Psoas muscle (tissue), 8 donors: ENCODE results near the gene OSTC. TPM values are rescaled to one million over a fixed set of nuclear protein-coding genes. Genes with fewer than 3 reads are reported as not detected.

Experiments used
- ATAC-seq, 4 donors: fragments of 200-7000 bp; cut with Tn5 transposase; one replicate each; pipeline ENCODE4 v1.9.1; 2020; ENCODE audit warnings: moderate library complexity in 3 of 4, mild to moderate bottlenecking in 2 of 4
- DNase-seq, 2 donors: peaks; one replicate each; pipeline ENCODE4 v3.0.0-alpha.2; 2020
- H3K27ac ChIP-seq: fragments of 200-600 bp; one replicate; pipeline ENCODE4 v1.8.0; 2022
- H3K27me3 ChIP-seq, 3 donors: fragments of 200-600 bp in 1 of 3; one replicate each; pipeline versions ENCODE4 v1.6.1 to v1.8.0; 2013 to 2022; ENCODE audit warnings: low read length in 2 of 3, mild to moderate bottlenecking in 2 of 3, moderate library complexity in 1 of 3; ENCODE audit not compliant: insufficient read depth in 3 of 3
- H3K36me3 ChIP-seq, 2 donors: fragments of 200-600 bp in 1 of 2; one replicate each; pipeline versions ENCODE4 v1.6.1 to v1.8.0; 2013 to 2022; ENCODE audit warnings: low read depth in 1 of 2, mild to moderate bottlenecking in 1 of 2, moderate library complexity in 1 of 2; ENCODE audit not compliant: insufficient read depth in 1 of 2
- H3K4me1 ChIP-seq: fragments of 200-600 bp; one replicate; pipeline ENCODE4 v1.8.0; 2022
- H3K4me3 ChIP-seq: fragments of 200-600 bp; one replicate; pipeline ENCODE4 v1.8.0; 2022; ENCODE audit warnings: mild to moderate bottlenecking
- H3K9me3 ChIP-seq: fragments of 200-600 bp; one replicate; pipeline ENCODE4 v1.8.0; 2022
- CTCF ChIP-seq: fragments of 200-600 bp; IDR thresholded peaks from one replicate; pipeline ENCODE4 v1.8.0; 2022; ENCODE audit warnings: antibody characterized with exemption
- WGBS, 3 donors: extraction: QIAGEN DNeasy Blood & Tissue Kit; methylation state at CpG; one replicate each; pipeline versions ENCODE4 v1.1.6 to v1.1.7; 2013; 5-methylcytosine and 5-hydroxymethylcytosine counted together
- intact Hi-C, 2 donors: fragments of 100-400 bp; cut with DNase I; formaldehyde crosslinking; loops; one replicate each; pipeline versions ENCODE4 v1.11.0 to v1.14.2; 2022
- polyA plus RNA-seq, 3 donors: library from polyadenylated mRNA; stranded (reverse); fragments of 200-250 nt; gene quantifications; one replicate each; pipeline ENCODE4 v1.2.3, GENCODE V29; 2013
- total RNA-seq, 4 donors: library from RNA; stranded (reverse); fragmentation: NEBNext Ultra II Directional in 2 of 4; extraction: Animal tissue kit (Norgen Biotek cat#: 25700) in 2 of 4; gene quantifications; one replicate each; pipeline versions ENCODE4 v1.2.1 to v1.2.4, GENCODE V29; 2021 to 2023
- donor health status: healthy with polysubstance abuse.
- donor health status: DM: no; HTN: no; CAD: no; lungs with moderate emphysema.
- donor health status: Bipolar disorder and iron deficiency.
- donor health status: healthy.
- donor health status: DM: yes; HTN: yes; CAD: no.
- donor health status: DM: no; HTN: no; CAD: no.
- donor health status: DM: no; HTN: no; CAD: no.
- donor health status: DM: yes; HTN: yes; CAD: no.

Gene OSTC
- total and polyA plus RNA-seq, 7 donors: 17.6 to 86.3 (median 29.8) TPM

- intact Hi-C loops: no loop called here
- WGBS, 3 donors: 87 to 97% (median 97%) methylated on average over 4 of the region's 4 CpGs
- TF ChIP-seq CTCF: no peak
Observed at GRCh38 chr4:108607079-108607815, 43.2 kb upstream of the OSTC start.

GRCh38 chr4:108611365-108611764, 39.0 kb upstream of the OSTC start:
- Histone ChIP-seq H3K4me1 (no peaks in the 10 kb centered on the region), H3K9me3 (no peaks in the 10 kb centered on the region), H3K27ac (no peak overlapping the region), H3K36me3 (no peaks in the 10 kb centered on the region), H3K4me3 (peak overlapping the region; percentile 34), H3K27me3 (no peaks in the 10 kb centered on the region)
- 55 to 65% (median 63%) methylated on average over 10 of the region's 10 CpGs for WGBS, 3 donors
- intact Hi-C loops: no loop called here
- ATAC-seq: no peak
- no peak for TF ChIP-seq CTCF
- DNase-seq: no peak

More at GRCh38 chr4:108607079-108607815, 43.2 kb upstream of the OSTC start:
- no peaks in the 10 kb centered on the region for H3K36me3 ChIP-seq
- ATAC-seq: no peak
- H3K27me3 ChIP-seq: no peaks in the 10 kb centered on the region
- no peaks in the 10 kb centered on the region for H3K9me3 ChIP-seq
- no peaks in the 10 kb centered on the region for H3K4me1 ChIP-seq
- DNase-seq: no peak
- H3K27ac ChIP-seq: no peak overlapping the region
- H3K4me3 ChIP-seq: no peak overlapping the region

GRCh38 chr4:108612365-108612764, 38.0 kb upstream of the OSTC start:
- peaks cover 0 to 3% of the 10 kb centered on the region in 2 donors for H3K36me3 ChIP-seq
- no peaks in the 10 kb centered on the region for H3K9me3 ChIP-seq
- intact Hi-C loops: no loop called here
- H3K4me3 ChIP-seq: no peak overlapping the region
- 80 to 89% (median 87%) methylated on average over 6 of the region's 6 CpGs for WGBS, 3 donors
- ATAC-seq (no peak), DNase-seq (no peak)
- no peaks in the 10 kb centered on the region for H3K4me1 ChIP-seq
- H3K27me3 ChIP-seq: no peaks in the 10 kb centered on the region
- no peak for TF ChIP-seq CTCF
- no peak overlapping the region for H3K27ac ChIP-seq

- H3K27me3 ChIP-seq: no peaks in the 10 kb centered on the region
- peaks cover 17 to 29% of the 10 kb centered on the region in 2 donors for H3K36me3 ChIP-seq
- H3K4me1 ChIP-seq: peaks cover 17% of the 10 kb centered on the region
- H3K9me3 ChIP-seq: no peaks in the 10 kb centered on the region
- H3K4me3 ChIP-seq: peak overlapping the region; percentile 85
- DNase-seq (no peak), ATAC-seq (peak in 1 of 4 donors; percentile 11)
- H3K27ac ChIP-seq: peak overlapping the region; percentile 89
- WGBS, 3 donors: 70 to 81% (median 75%) methylated on average over 7 of the region's 7 CpGs
- intact Hi-C loops: loop anchor here in 1 of 2 donors (1.0 kb wide), 1 partner anchor 31 kb away; the partner anchor contains the start of gene OSTC
- no peak for TF ChIP-seq CTCF
Observed at GRCh38 chr4:108619372-108620100, 30.9 kb upstream of the OSTC start.
